HG03064 (cell line): ENCODE data around the gene LTN1.

Experiments used
- ATAC-seq: cut with Tn5 transposase; IDR thresholded peaks from one replicate; pipeline ENCODE4 v1.9.1; 2021; ENCODE audit warnings: low read depth; ENCODE audit not compliant: unreplicated experiment

The LTN1 gene

DNA sequence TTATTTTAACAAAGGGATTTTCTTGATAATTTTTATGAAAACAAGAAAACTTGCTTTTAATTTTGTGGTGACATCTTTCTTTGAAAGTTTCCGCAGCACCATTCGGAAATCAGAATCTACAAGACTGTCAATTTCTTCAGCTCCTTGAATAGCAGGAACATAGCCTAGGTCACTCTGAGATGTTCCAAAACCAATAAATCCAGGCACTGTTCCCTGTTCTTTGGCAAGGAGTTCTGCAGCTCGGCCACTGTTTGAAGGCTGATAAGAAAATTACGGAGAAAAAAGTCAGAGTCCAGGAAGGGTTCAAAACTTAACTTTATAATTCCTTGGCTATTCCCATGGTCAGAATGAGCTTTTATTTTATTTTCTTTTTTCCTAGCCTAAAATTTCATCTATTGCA, 6.0 kb downstream of the LTN1 start:
- ATAC-seq = no peak

DNA sequence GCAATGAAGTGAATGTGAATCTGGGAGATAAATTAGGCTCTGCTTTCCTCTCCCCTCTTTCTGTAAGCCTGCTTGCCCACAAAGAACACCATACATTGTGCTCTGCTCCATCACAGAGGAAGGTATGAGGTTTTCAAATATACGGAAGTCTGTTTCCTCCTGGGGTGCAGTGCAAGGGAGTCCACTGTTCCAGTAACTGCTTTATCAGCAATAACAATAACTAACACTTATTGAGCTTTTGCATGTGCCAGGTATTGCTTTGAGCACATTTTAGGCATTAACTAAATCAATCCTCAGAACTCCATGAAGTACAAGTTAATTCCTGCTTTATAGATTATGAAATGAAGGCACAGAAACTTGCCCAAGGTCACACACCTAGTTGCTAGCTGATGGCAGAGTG, 10.0 kb downstream of the LTN1 start:
- ATAC-seq = no peak

DNA sequence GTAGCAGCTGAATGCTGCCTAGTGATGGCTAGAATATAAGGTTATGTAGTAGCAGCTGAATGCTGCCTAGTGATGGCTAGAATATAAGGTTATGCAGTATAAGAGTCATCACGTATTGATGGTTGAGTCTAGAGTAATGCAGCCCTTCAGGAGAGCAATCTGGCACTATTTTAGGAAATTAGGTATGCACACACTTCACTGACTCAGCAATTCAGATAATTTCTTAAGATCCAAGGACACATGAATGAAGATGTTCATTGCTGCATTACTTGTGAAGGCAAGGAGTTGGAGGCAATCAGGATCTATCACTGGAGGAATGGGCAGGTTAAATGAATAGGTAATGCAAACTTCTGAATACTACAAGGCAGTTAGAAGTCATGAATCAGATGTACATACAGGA, 13.6 kb downstream of the LTN1 start:
- no peak for ATAC-seq

DNA sequence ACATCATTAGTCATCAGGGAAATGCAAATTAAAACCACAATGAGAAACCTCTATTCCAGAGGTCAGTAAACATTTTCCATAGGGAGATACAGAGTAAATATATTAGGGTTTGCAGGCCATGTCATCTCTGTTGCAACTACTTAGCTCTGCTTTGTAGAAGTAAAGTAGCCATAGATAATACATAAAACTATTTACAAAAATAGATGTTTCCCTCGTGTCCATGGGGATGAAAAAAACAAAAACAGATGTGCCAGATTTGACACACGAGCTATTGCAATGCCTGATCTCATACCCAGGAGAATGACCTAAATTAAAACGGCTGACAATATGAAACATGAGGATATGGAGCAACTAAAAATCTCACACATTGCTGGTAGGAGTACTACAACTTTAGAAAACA, 17.3 kb downstream of the LTN1 start:
- ATAC-seq = no peak

DNA sequence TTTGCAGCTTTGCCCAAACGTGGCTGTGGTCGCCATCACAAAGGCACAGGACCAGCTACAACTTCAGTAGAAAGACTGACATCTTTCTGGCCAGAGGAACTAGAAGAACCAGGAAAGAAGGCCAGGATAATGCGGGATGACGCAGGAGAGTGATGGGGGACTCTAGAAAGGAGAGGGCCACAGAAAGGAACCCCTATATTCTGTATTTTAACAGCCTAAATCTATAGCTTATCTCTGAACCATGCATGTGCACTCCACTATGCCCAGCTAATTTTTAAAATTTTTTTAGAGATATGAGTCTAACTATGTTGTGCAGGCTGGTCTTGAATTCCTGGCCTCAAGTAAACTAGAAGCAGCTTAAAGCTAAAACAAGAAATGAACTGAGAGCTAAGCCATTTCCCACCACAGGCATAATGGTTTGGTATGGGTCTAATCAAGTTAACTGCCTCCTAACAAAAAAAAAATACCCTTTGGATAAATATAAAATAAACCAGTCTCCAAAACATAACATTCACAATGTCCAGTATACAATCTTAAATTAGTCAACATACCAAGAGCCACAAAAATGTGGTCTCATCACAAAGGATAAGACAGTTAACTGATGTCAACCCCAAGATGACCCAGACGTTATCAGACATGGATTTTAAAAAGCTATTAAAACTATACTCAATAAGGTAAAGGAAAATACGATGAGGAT, 18.0 kb downstream of the LTN1 start:
- ATAC-seq = no peak

DNA sequence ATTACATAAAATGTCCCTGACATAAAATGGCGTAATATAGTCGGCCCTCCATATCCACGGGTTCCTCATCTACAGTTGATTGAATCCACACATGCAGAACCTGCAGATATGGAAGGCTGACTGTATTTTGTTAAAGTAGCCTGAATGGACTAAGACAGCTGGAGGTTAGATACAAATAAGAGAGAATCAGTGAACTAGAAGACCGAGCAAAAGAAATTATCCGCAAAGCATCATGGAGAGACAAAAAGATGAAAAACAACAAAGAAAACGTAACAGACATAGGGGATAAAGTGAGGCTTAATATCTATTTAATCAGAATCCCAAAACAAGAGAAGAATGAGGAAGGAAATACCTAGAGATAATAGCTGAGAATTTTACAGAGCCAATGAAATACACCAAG, 20.3 kb downstream of the LTN1 start:
- ATAC-seq = no peak

DNA sequence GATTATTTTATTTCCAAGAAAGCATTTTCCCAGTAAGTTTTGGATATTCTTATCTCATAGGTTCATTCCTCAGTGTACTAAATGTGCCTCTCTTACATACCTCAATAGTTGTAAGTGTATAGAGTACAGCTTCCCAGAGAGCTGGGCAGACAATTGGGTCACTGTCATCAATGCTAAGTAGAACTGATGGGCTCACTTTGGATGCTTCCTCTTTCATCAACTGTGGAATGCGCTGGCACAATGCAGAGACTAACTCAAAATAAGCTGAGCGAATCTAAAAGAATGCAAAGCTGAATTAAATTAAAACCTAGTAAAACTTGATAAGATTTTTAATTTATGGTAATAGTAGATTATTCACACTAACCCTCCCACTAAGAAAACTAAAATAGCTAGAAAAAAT, 21.5 kb downstream of the LTN1 start:
- no peak for ATAC-seq

DNA sequence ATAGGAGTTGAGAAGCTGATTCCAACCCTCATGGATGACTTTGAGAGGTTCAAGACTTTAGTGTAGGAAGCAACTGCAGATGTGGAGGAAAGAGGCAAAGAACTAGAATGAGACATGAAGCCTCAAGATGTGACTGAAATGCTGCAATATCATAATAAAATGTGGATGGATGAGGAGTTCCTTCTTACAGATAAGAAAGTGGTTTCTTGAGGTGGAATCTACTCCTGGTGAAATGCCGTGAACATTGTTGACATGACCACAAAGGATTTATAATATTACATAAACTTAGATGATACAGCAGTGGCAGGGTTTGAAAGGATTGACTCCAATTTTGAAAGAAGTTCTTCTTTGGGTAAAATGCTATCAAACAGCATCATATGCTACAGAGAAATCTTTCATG, 28.8 kb downstream of the LTN1 start:
- no peak for ATAC-seq

DNA sequence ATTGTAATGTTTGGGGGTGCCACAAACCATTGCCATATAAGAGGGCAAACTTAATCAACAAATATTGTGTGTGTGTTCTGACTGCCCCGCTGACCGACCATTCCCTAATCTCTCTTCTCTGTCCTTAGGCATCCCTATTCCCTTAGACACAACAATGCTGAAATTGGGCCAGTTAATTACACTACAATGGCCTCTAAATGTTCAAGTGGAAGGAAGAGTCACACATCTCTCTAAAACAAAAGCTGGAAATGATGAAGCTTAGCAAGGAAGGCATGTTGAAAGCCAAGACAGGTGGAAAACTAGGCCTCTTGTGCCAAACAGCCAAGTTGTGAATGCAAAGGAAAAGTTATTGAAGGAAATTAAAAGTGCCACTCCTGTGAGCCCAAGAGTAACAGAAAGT, 30.2 kb downstream of the LTN1 start:
- ATAC-seq = no peak

DNA sequence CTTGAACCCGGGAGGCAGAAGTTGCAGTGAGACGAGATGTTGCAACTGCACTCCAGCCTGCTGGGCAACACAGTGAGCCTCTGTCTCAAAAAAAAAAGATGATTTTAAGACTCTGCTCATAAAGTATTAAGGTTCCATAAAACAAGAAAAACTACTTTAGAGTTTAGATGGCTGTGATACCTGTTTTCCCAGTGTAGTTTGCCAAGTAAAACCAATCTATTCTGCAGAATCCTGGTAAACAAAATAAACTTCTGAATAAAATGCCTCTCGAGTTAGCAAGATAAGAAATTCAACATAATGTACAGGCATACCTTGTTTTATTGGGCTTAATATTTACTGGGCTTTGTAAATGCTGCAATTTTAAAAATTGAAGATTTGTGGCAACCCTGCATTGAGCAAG, 30.8 kb downstream of the LTN1 start:
- no peak for ATAC-seq

DNA sequence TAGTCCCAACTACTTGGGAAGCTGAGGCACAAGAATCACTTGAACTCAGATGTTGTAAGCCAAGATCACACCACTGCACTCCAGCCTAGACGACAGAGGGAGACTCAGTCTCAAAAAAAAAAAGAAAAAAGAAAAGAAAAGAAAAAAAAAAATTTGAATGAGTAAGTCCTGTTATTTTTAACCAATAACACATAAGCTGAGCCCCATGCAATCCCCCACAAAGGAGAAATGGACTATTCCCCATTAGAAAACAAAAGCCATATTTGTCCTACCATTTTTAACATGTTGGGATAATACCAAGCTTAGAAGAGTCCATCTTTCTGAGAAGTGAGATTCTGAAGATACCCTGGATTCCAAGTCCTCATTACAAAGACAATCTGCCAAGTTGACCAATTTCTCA, 32.4 kb downstream of the LTN1 start:
- no peak for ATAC-seq

DNA sequence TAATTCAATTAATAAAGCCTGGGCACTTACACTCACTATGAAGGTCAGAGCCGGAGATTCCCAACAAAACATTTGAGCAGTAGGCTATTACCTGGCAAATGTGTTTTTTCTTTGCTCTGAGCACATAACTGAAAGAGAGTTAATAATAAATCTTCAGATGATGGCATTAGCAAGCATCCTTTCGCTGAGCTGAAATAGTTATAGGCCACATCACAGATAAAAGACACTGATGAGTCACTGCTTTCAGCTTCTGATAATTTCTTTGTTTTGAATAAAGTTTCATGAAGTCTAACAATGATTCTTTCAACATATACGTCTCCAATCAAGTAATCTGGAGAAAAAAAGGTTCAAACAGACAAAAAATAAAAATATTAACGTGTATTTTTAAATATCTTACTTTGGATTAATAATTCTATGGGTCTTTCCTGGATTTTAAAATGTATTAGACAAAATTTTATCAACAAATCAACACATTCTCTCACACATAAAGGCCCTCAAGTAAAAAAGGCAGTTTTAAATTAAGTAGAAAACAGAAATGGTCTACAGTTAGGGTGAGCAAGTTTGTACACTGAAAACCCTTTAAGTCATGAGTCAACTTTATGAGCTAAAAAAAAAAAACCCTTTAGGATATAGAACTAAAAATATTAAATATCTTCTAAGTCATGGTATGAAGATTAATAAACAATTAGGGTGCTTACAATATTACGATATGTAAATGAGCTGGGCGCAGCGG, 33.1 kb downstream of the LTN1 start:
- ATAC-seq = no peak

DNA sequence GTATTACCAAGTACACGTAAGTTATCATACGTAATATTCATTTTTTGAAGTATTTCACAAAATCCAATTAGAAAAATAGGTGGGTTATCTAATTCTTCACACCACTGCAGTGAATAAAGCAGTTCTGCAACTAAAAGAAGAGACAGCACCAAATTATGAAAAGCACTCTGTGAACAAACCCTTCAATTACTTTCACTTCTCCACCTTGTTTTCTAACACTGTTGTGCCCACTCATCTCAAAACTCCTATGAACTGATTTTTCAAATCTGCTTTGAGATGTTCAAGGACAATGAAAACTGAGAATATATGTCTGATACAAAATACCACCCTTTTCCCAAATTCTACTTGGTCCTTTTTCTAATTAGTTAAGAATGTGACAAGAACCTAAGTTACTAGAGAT, 39.4 kb downstream of the LTN1 start:
- no peak for ATAC-seq

DNA sequence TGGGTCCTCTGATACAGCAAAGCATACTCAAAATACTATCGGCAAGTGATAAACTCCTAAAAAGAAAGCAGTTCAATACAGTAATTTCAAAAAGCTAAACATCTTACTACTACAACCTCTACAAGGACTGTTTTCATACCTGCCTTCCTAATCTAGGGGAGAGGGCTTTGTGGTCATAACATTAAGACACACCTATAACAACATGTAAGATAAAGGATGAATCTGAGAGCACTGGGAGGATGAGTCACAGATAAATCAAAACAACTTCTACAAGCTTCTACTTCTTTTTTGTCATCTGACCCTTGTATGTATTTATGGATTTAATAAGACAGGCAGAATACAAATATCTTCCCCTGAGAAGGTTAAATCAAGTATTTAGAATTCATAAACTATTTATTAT, 40.0 kb downstream of the LTN1 start:
- ATAC-seq = no peak

DNA sequence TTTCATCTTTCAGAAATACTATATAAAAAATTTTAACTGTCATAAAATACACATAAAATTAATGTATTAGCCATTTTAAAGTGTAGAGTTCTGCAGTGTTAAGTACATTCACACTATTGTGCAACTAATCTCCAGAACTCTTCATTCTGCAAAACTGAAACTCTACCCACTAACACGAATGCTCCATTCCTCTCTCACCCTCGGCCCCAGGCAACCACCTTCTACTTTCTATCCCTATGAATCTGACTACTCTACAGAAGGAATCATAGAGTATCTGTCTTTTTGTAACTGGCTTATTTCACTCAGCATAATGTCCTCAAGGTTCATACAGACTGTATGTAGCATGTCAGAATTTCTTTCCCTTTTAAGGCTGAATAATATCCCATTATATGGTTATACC, 43.4 kb downstream of the LTN1 start:
- ATAC-seq = no peak

DNA sequence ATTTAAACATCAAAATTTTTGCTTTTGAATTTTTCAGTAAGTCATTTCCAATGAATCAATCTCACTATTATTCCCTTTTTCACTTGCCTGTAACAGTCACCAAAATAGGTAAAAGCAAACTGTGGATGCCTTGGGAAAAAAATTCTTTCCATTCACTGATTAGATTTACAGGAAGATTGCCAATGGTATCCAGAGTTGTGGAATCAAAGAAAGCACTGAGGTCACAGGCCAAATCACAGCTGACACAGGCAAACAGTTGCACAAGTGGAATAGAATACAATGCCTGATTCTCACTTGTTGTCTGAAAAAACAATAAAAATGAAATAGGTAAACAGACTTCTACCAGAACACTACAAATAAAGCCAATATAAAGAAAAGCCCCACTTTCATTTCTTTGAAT, 48.4 kb downstream of the LTN1 start:
- no peak for ATAC-seq

DNA sequence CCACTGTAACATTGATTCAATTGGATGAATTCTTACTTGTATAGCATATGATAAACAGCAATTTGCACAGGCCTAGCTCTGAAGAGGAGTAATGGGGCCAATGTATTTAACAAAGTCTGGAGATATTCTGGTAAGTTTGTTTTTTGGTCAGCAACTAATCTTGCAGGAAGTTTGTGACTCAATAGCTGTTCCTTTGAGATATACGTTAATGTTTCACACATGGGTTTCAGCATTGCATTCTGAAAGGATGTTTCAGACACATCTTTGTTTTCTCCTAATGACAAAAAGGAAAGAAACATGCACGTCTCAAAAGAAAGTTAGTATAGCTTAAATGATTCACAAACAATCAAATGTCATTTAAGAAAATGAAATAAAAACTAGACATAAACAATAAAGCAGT, 49.0 kb downstream of the LTN1 start:
- ATAC-seq = no peak

DNA sequence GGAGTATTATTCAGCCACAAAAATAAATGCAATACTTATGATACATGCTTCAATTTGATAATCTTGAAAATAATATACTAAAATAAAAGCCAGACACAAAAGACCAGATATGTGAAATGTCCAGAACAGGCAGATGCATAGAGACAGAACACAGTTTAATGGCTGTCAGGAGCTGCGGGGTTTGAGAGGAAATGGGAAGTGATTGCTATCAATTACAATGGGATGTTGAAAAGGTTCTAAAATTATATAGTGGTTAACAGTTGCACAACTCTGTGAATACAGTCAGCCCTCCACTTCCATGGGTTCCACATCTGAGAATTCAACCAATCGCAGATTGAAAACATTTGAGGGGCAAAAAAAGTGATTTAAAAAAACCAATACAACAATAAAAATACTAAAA, 54.0 kb downstream of the LTN1 start:
- no peak for ATAC-seq

DNA sequence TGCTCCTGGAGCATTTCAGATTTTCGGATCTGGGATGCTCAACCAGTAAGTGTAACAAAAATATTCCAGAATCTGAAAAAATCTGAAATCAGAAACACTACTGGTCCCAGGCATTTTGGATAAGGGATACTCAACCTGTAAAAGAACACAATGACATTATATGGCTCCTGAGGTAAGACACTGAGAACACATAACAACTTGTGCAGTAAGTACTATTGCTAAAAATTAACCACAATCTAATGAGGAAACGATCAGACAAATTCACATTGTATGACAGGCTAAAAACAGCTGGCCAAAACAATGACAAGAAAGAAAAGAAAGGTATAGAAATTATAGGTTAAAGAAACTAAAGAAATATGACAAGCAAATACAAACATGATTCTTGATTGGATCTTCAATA, 54.9 kb downstream of the LTN1 start:
- ATAC-seq = no peak

DNA sequence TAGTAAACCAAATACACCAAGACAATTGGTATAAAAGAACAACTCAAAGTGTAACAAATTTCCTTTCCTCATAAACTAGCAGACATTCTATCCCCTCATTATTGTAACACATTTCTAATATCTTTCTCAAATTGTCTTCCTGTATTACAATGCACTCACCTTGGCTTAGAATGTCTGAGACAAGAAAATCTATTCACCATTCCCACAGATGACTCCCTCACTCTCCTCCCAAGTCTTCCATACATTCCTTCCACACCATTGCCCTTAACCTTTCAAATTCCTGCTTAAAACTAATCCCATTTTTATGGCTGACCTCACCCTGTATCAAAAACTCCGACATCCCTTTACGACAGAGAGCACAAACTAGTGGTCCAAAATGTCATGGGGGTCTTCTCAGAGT, 56.0 kb downstream of the LTN1 start:
- no peak for ATAC-seq

DNA sequence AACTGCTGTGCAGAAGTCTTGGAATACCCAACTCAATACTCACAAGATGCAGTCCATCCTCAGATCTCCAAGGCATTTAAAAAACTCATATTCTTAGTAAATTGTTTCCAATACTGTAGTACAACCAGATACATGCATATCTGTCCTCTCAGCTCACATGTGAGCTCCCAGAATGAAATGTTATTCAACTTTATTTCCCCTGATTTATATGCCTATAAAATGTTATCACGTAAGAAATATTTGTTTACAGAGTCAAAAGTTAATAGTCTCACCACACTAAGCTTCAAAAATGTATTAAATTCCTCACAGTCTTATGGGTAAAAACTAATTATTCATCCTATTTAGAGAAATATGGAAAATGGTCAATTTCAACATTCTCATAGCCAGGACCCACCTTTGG, 56.6 kb downstream of the LTN1 start:
- no peak for ATAC-seq

DNA sequence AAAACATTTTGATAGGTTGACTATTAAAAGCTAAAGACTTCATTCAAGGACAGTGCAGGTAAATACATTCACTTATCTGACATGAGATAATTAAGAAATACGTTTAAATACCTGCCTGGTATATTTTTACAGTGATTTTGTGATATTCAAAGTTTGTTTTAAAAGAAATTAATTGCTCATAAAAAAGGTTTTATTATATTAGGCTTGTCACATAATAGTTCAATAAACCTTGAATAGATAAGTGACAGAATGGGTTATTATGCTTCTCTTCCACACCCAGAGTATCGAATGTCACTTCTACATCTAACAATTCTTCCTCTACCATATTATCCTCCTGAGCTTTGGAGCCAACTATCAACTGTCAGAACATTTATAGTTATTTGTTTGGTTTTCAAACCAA, 60.0 kb downstream of the LTN1 start:
- no peak for ATAC-seq
